Mucosa of gallbladder (tissue), 1 donor: ENCODE data around the gene ITLN2. TPM values are rescaled to one million over a fixed set of nuclear protein-coding genes. Genes with fewer than 3 reads are reported as not detected.
"Not testable (repeated sequence)": the region's sequence is repeated elsewhere in the genome, so short reads cannot be mapped to it uniquely, and the experiment has no call there.

Experiments used
- DNase-seq: peaks from one replicate; pipeline ENCODE4 v3.0.0-alpha.2; 2020; ENCODE audit warnings: low spot score
- total RNA-seq: library from RNA; stranded (reverse); gene quantifications from one replicate; pipeline ENCODE4 v1.2.1, GENCODE V29; 2021
- donor health status: DM: no; HTN: no; CAD: no.

ITLN2 gene
- total RNA-seq, 1 donor from 2014 or later: not detected

DNA sequence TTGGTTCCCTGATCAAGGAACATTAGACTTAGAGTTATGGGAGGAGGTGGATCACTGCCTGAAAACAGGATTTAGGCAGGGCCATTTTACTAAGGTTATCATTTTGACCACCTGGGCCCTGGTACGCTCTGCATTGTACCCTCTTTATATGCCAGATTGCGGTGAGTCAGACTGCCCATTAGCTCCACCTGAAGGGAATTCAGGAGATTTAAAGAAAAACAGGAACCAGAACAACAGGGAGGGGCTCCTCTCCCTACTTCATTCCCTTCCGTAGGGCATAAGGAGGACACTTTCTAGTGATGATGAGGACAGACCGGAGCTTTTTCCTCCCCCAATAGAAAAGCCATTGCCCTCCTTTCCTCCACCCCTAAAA, 49.0 kb downstream of the ITLN2 start:
- no peak for DNase-seq

DNA sequence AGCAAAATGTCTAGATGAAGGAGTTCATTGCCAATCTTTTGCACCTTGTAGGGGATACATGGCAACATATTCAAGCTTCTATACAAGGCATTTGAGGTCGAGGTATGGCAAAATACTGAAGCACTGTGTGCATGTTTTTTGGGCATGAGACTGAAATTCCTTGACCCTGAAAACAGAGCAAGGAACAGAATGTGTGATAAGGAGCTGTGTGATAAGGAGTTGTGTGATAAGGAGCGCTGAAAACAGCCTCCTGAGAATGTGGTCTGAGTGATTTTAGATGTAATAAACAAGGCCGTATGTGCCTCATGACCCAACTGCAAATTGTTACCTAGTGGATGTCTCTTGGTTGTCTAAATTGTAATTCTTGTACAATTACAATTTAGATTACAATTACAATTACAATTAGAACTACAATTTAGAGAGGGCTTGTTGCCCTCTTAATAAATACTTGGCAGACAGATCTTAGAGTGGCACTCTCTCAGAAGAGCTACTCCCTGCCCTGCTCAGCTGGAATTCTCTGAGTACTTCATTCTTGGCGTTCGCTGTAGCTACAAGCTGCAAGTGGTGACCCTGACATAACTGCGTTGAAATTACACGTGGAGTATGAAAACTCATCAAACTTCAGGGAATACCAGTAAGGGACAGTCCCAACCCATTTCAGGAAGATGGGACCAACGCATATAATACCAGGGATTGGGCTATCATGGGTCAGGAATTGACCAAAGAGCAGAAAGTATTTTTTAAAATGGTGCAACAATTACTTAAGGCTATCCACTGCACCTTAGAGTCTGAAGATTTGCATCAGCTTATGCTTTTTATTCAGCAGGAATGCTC, 49.6 kb downstream of the ITLN2 start:
- no peak for DNase-seq

DNA sequence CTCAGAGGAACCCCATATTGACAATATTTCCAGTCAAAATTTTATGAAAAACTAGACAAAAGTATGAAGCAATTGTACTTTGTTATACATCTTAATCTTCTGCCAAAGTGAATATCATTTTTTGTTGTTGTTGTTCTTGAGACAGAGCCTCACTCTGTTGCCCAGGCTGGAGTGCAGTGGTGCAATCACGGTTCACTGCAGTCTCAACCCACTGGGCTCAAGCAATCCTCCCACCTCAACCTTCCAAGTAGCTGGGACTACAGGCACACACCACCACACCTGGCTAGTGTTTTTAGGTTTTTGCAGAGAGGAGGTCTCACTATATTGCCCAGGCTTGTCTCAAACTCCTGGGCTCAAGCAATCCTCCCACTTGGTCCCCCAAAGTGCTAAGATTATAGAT, 52.4 kb downstream of the ITLN2 start:
- not testable (repeated sequence) for DNase-seq

DNA sequence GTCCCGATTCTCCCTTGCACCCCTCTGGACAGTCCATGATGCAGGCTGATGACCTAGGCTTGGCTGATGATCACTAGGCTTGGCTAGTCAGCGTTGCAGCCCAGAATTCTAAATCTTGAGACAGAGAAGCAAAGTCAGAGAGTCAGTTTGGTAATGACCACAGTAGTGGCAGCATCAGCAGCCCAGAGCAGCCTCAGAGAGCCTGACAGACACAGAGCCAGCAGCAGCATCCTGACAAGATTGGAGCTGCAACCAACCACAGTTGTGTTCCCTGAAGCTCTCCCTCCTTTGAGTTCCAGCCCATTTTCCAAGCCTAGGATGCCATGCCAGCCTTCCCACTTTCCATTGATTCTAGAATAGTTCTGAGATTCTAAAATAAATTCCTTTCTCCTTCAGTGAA, 52.8 kb downstream of the ITLN2 start:
- no peak for DNase-seq

DNA sequence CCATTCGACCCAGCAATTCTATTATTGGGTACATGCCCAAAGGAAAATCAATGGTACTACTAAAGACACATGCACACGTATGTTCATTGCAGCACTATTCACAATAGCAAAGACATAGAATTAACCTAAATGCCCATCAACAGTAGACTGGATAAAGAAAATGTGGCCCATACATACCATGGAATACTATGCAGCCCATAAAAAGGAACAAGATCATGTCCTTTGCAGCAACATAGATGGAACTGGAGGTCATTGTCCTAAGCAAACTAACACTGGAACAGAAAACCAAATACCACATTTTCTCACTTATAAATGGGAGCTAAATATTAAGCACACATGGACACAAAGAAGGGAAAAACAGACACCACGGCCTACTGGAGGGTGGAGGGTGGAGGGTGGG, 53.9 kb downstream of the ITLN2 start:
- DNase-seq: not testable (repeated sequence)

Other genes with a start within 250 kb of the ITLN2 start
- 15.0 TPM for gene CD48, start 243.0 kb downstream of the ITLN2 start, total RNA-seq
- 2.7 TPM for gene SLAMF7, start 215.6 kb downstream of the ITLN2 start, total RNA-seq
- 3.9 TPM for gene LY9, start 158.6 kb downstream of the ITLN2 start, total RNA-seq
- 1.5 TPM for gene CD244, start 91.9 kb downstream of the ITLN2 start, total RNA-seq
- gene ITLN1, start 69.6 kb downstream of the ITLN2 start, total RNA-seq: 0.29 TPM
- 173 TPM for gene F11R, start 66.3 kb upstream of the ITLN2 start, total RNA-seq
- gene TSTD1, start 84.2 kb upstream of the ITLN2 start, total RNA-seq: 70.9 TPM
- 58.8 TPM for gene USF1, start 91.2 kb upstream of the ITLN2 start, total RNA-seq
- gene ARHGAP30, start 115.1 kb upstream of the ITLN2 start, total RNA-seq: 16.2 TPM
- 20.3 TPM for gene NECTIN4, start 134.7 kb upstream of the ITLN2 start, total RNA-seq
- 14.3 TPM for gene KLHDC9, start 143.6 kb upstream of the ITLN2 start, total RNA-seq
- gene PFDN2, start 163.2 kb upstream of the ITLN2 start, total RNA-seq: 35.4 TPM
- 67.6 TPM for gene NIT1, start 163.3 kb upstream of the ITLN2 start, total RNA-seq
- 38.7 TPM for gene DEDD, start 177.9 kb upstream of the ITLN2 start, total RNA-seq
- 114 TPM for gene UFC1, start 199.2 kb upstream of the ITLN2 start, total RNA-seq
- gene USP21, start 204.7 kb upstream of the ITLN2 start, total RNA-seq: 42.4 TPM
- gene PPOX, start 211.6 kb upstream of the ITLN2 start, total RNA-seq: 25.6 TPM
- gene B4GALT3, start 222.7 kb upstream of the ITLN2 start, total RNA-seq: 36.4 TPM
- 7.3 TPM for gene ADAMTS4, start 244.2 kb upstream of the ITLN2 start, total RNA-seq
- gene NDUFS2, start 247.6 kb upstream of the ITLN2 start, total RNA-seq: 82.5 TPM